CD8-positive, alpha-beta memory T cell (primary cell): ENCODE measurements around the gene MAPK13. TPM values are rescaled to one million over a fixed set of nuclear protein-coding genes. Genes with fewer than 3 reads are reported as not detected.

ENCODE experiments used
- CTCF ChIA-PET: fragments of 350-600 bp; sonication (Branson Sonifier 250); formaldehyde crosslinking; loops from one replicate; lab custom pipeline; 2021; ENCODE audit warnings: antibody characterized with exemption; lab: Charles Lee
- POLR2A ChIA-PET: fragments of 350-600 bp; sonication (Branson Sonifier 250); formaldehyde crosslinking; loops from one replicate; lab custom pipeline; 2021; ENCODE audit warnings: antibody characterized with exemption; lab: Charles Lee
- DNase-seq, 5 donors: peaks; one replicate each; pipeline versions ENCODE4 v3.0.0 to v3.0.0-alpha.2; 2020 to 2022; ENCODE audit warnings: mixed read lengths in 1 of 5
- H3K27ac ChIP-seq: one replicate; pipeline ENCODE4 v1.7.0; 2013; ENCODE audit warnings: low read depth, mild to moderate bottlenecking, low read length, moderate library complexity
- H3K27me3 ChIP-seq: 2 replicates; pipeline ENCODE4 v1.7.0; 2013; ENCODE audit warnings: low read length, mild to moderate bottlenecking; ENCODE audit not compliant: insufficient read depth, poor library complexity, severe bottlenecking
- H3K36me3 ChIP-seq: 2 replicates; pipeline ENCODE4 v1.7.0; 2013; ENCODE audit warnings: mild to moderate bottlenecking, low read length, moderate library complexity; ENCODE audit not compliant: insufficient read depth
- H3K4me1 ChIP-seq: 2 replicates; pipeline ENCODE4 v1.7.0; 2013; ENCODE audit warnings: mild to moderate bottlenecking, low read length, moderate library complexity; ENCODE audit not compliant: insufficient read depth
- H3K4me3 ChIP-seq: 2 replicates; pipeline ENCODE4 v1.7.0; 2013; ENCODE audit warnings: mild to moderate bottlenecking, low read length
- H3K9me3 ChIP-seq: 2 replicates; pipeline ENCODE4 v1.7.0; 2013; ENCODE audit warnings: mild to moderate bottlenecking, low read length
- H3K27ac Mint-ChIP-seq, 8 donors: one replicate each; pipeline ENCODE4 v1.8.0; 2020 to 2021; ENCODE audit warnings: mixed read lengths in 8 of 8, mild to moderate bottlenecking in 6 of 8, inconsistent platforms in 3 of 8, moderate library complexity in 3 of 8
- H3K27me3 Mint-ChIP-seq, 2 donors: one replicate each; pipeline ENCODE4 v1.8.0; 2020 to 2021; ENCODE audit warnings: mixed read lengths in 2 of 2, mild to moderate bottlenecking in 1 of 2, moderate library complexity in 1 of 2
- H3K36me3 Mint-ChIP-seq, 3 donors: one replicate each; pipeline ENCODE4 v1.8.0; 2020 to 2021; ENCODE audit warnings: mixed read lengths in 3 of 3, inconsistent platforms in 1 of 3, mild to moderate bottlenecking in 1 of 3
- H3K4me1 Mint-ChIP-seq, 3 donors: one replicate each; pipeline ENCODE4 v1.8.0; 2020 to 2021; ENCODE audit warnings: mixed read lengths in 3 of 3, inconsistent platforms in 1 of 3, mild to moderate bottlenecking in 1 of 3
- H3K4me3 Mint-ChIP-seq, 7 donors: one replicate each; pipeline ENCODE4 v1.8.0; 2020 to 2021; ENCODE audit warnings: mixed read lengths in 7 of 7, mild to moderate bottlenecking in 6 of 7, moderate library complexity in 4 of 7, inconsistent platforms in 2 of 7
- H3K9me3 Mint-ChIP-seq, 5 donors: one replicate each; pipeline ENCODE4 v1.8.0; 2020 to 2022; ENCODE audit warnings: mixed read lengths in 5 of 5, mild to moderate bottlenecking in 3 of 5, moderate library complexity in 2 of 5, inconsistent platforms in 1 of 5
- polyA plus RNA-seq: library from polyadenylated mRNA; unstranded; fragments of 300-500 nt; fragmentation: Illumina TruSeq; gene quantifications from one replicate; pipeline ENCODE4 v1.2.3, GENCODE V29; 2021
- total RNA-seq, 2 experiments: library from RNA; stranded (reverse); gene quantifications; one replicate each; pipeline ENCODE4 v1.2.3, GENCODE V29; 2021

Gene MAPK13
- total and polyA plus RNA-seq, 3 experiments from 2014 or later, result 46.4 to 77.3 (median 75.7) TPM

- CTCF ChIA-PET, result interaction anchor here (1.1 to 4.1 kb wide), 2 partner anchors 10 to 105 kb away, joined by 3 to 12 read pairs; partner anchors contain the start of gene MAPK14
- no peaks in the 10 kb centered on the region for H3K27me3 ChIP-seq
- no peaks in the 10 kb centered on the region for H3K9me3 ChIP-seq
- no peak overlapping the region for H3K27ac ChIP-seq
- H3K4me1 Mint-ChIP-seq, result peaks cover 38 to 40% (median 39%) of the 10 kb centered on the region in 3 donors
- H3K36me3 ChIP-seq, result peaks cover 19% of the 10 kb centered on the region
- H3K9me3 Mint-ChIP-seq, result no peaks in the 10 kb centered on the region
- no peak overlapping the region for H3K4me3 ChIP-seq
- peaks cover 0 to 59% (median 16%) of the 10 kb centered on the region in 3 donors for H3K36me3 Mint-ChIP-seq
- POLR2A ChIA-PET, result interaction anchor here (1.8 kb wide), 1 partner anchor 61 kb away, joined by 4 read pairs; no protein-coding TSS in a partner anchor
- peak overlapping the region in 6 of 8 donors; percentile 6 to 95 (median 75) for H3K27ac Mint-ChIP-seq
- H3K27me3 Mint-ChIP-seq, result no peaks in the 10 kb centered on the region
- DNase-seq, result no peak
- H3K4me1 ChIP-seq, result peaks cover 31% of the 10 kb centered on the region
- H3K4me3 Mint-ChIP-seq, result peak overlapping the region in 1 of 7 donors; percentile 4
Observed at GRCh38 chr6:36133912-36134311, 3.6 kb downstream of the MAPK13 start.

- ChIA-PET CTCF (interaction anchor here (0.9 to 4.1 kb wide), 5 partner anchors 9 to 107 kb away, joined by 3 to 12 read pairs (median 4); partner anchors contain the start of gene MAPK14), POLR2A (no interaction called here)
- Mint-ChIP-seq H3K4me1 (peaks cover 36 to 38% (median 37%) of the 10 kb centered on the region in 3 donors), H3K9me3 (no peaks in the 10 kb centered on the region), H3K36me3 (peaks cover 0 to 70% (median 19%) of the 10 kb centered on the region in 3 donors), H3K27me3 (no peaks in the 10 kb centered on the region), H3K27ac (peak overlapping the region in 4 of 8 donors; percentile 27 to 81 (median 67)), H3K4me3 (no peak overlapping the region)
- H3K4me3 ChIP-seq, result no peak overlapping the region
- H3K4me1 ChIP-seq, result peaks cover 30% of the 10 kb centered on the region
- H3K27me3 ChIP-seq, result no peaks in the 10 kb centered on the region
- H3K36me3 ChIP-seq, result peaks cover 19% of the 10 kb centered on the region
- no peak overlapping the region for H3K27ac ChIP-seq
- DNase-seq, result no peak
- no peaks in the 10 kb centered on the region for H3K9me3 ChIP-seq
Observed at GRCh38 chr6:36135053-36135731, 4.9 kb downstream of the MAPK13 start.

- Mint-ChIP-seq H3K4me1 (peaks cover 34 to 42% (median 42%) of the 10 kb centered on the region in 3 donors), H3K36me3 (peaks cover 0 to 73% (median 20%) of the 10 kb centered on the region in 3 donors)
- POLR2A ChIA-PET, result no interaction called here
Observed at GRCh38 chr6:36136034-36136433, 5.7 kb downstream of the MAPK13 start.

GRCh38 chr6:36136551-36136950 is 6.2 kb downstream of the MAPK13 start:
- no peak for DNase-seq
- no peaks in the 10 kb centered on the region for H3K27me3 ChIP-seq
- Mint-ChIP-seq H3K36me3 (peaks cover 0 to 75% (median 21%) of the 10 kb centered on the region in 3 donors), H3K27ac (peak overlapping the region in 2 of 8 donors; percentile 37 to 78), H3K27me3 (no peaks in the 10 kb centered on the region), H3K4me3 (no peak overlapping the region), H3K9me3 (no peaks in the 10 kb centered on the region), H3K4me1 (peaks cover 35 to 42% (median 41%) of the 10 kb centered on the region in 3 donors)
- no peak overlapping the region for H3K27ac ChIP-seq
- no peak overlapping the region for H3K4me3 ChIP-seq
- CTCF ChIA-PET, result interaction anchor here (4.1 kb wide), 1 partner anchor 108 kb away, joined by 12 read pairs; the partner anchor contains the start of gene MAPK14
- H3K36me3 ChIP-seq, result peaks cover 19% of the 10 kb centered on the region
- no peaks in the 10 kb centered on the region for H3K9me3 ChIP-seq
- H3K4me1 ChIP-seq, result peaks cover 24% of the 10 kb centered on the region
- POLR2A ChIA-PET, result no interaction called here

More at GRCh38 chr6:36136034-36136433, 5.7 kb downstream of the MAPK13 start:
- Mint-ChIP-seq H3K9me3 (no peaks in the 10 kb centered on the region), H3K27ac (peak overlapping the region in 3 of 8 donors; percentile 44 to 54 (median 47)), H3K4me3 (no peak overlapping the region), H3K27me3 (no peaks in the 10 kb centered on the region)
- DNase-seq, result no peak
- Histone ChIP-seq H3K27me3 (no peaks in the 10 kb centered on the region), H3K36me3 (peaks cover 19% of the 10 kb centered on the region), H3K4me1 (peaks cover 29% of the 10 kb centered on the region), H3K9me3 (no peaks in the 10 kb centered on the region), H3K4me3 (no peak overlapping the region), H3K27ac (no peak overlapping the region)
- CTCF ChIA-PET, result interaction anchor here (1.0 to 4.1 kb wide), 4 partner anchors 8 to 107 kb away, joined by 3 to 12 read pairs (median 6); partner anchors contain the start of gene MAPK14

GRCh38 chr6:36138667-36139066 is 8.4 kb downstream of the MAPK13 start:
- Mint-ChIP-seq H3K27me3 (no peaks in the 10 kb centered on the region), H3K4me3 (no peak overlapping the region), H3K27ac (peak overlapping the region in 3 of 8 donors; percentile 33 to 76 (median 43)), H3K4me1 (peaks cover 23 to 29% (median 27%) of the 10 kb centered on the region in 3 donors), H3K9me3 (no peaks in the 10 kb centered on the region), H3K36me3 (peaks cover 0 to 66% (median 16%) of the 10 kb centered on the region in 3 donors)
- POLR2A ChIA-PET, result no interaction called here
- Histone ChIP-seq H3K9me3 (no peaks in the 10 kb centered on the region), H3K4me3 (no peak overlapping the region), H3K4me1 (peaks cover 5% of the 10 kb centered on the region), H3K36me3 (peaks cover 15% of the 10 kb centered on the region), H3K27me3 (no peaks in the 10 kb centered on the region), H3K27ac (no peak overlapping the region)
- CTCF ChIA-PET, result interaction anchor here (2.3 to 2.5 kb wide), 2 partner anchors 18 to 44 kb away, joined by 5 to 6 read pairs; no protein-coding TSS in a partner anchor
- DNase-seq, result no peak

- POLR2A ChIA-PET, result no interaction called here
- DNase-seq, result no peak
- H3K27me3 Mint-ChIP-seq, result no peaks in the 10 kb centered on the region
Observed at GRCh38 chr6:36139431-36139830, 9.1 kb downstream of the MAPK13 start.

GRCh38 chr6:36139991-36140710 is 9.8 kb downstream of the MAPK13 start:
- POLR2A ChIA-PET, result no interaction called here
- H3K27ac ChIP-seq, result no peak overlapping the region
- DNase-seq, result no peak
- peaks cover 15% of the 10 kb centered on the region for H3K36me3 ChIP-seq
- CTCF ChIA-PET, result interaction anchor here (0.6 to 2.3 kb wide), 6 partner anchors 9 to 1512 kb away, joined by 3 to 5 read pairs (median 4); no protein-coding TSS in a partner anchor
- Mint-ChIP-seq H3K4me1 (peaks cover 18 to 24% (median 23%) of the 10 kb centered on the region in 3 donors), H3K4me3 (peak overlapping the region in 1 of 7 donors; percentile 43), H3K27ac (peak overlapping the region in 6 of 8 donors; percentile 43 to 86 (median 73)), H3K9me3 (no peaks in the 10 kb centered on the region), H3K27me3 (no peaks in the 10 kb centered on the region), H3K36me3 (peaks cover 0 to 58% (median 11%) of the 10 kb centered on the region in 3 donors)
- H3K9me3 ChIP-seq, result no peaks in the 10 kb centered on the region
- peaks cover 5% of the 10 kb centered on the region for H3K4me1 ChIP-seq
- no peaks in the 10 kb centered on the region for H3K27me3 ChIP-seq
- H3K4me3 ChIP-seq, result no peak overlapping the region

More at GRCh38 chr6:36139431-36139830, 9.1 kb downstream of the MAPK13 start:
- H3K4me3 ChIP-seq, result no peak overlapping the region
- H3K4me1 ChIP-seq, result peaks cover 5% of the 10 kb centered on the region
- Mint-ChIP-seq H3K4me3 (peak overlapping the region in 1 of 7 donors; percentile 43), H3K36me3 (peaks cover 0 to 62% (median 13%) of the 10 kb centered on the region in 3 donors), H3K4me1 (peaks cover 20 to 26% (median 24%) of the 10 kb centered on the region in 3 donors), H3K9me3 (no peaks in the 10 kb centered on the region), H3K27ac (peak overlapping the region in 4 of 8 donors; percentile 72 to 76 (median 74))
- H3K9me3 ChIP-seq, result no peaks in the 10 kb centered on the region
- CTCF ChIA-PET, result interaction anchor here (0.7 to 2.5 kb wide), 4 partner anchors 18 to 163 kb away, joined by 3 to 6 read pairs (median 4); no protein-coding TSS in a partner anchor
- H3K36me3 ChIP-seq, result peaks cover 15% of the 10 kb centered on the region
- H3K27me3 ChIP-seq, result no peaks in the 10 kb centered on the region
- no peak overlapping the region for H3K27ac ChIP-seq
